GM18502 (cell line): Measurements from ENCODE around the gene ARHGEF1.

ENCODE experiments used
- ATAC-seq: cut with Tn5 transposase; IDR thresholded peaks from one replicate; pipeline ENCODE4 v1.9.1; 2021; ENCODE audit warnings: mild to moderate bottlenecking; ENCODE audit not compliant: unreplicated experiment, poor library complexity

Gene ARHGEF1

GRCh38 chr19:41882568-41883462 lies at the start of gene ARHGEF1:
Gene ARHGEF1 (plus strand): TSS chr19:41883184. CDS start chr19:41888083, 4,899 bp downstream.
- ATAC-seq, result no peak

DNA sequence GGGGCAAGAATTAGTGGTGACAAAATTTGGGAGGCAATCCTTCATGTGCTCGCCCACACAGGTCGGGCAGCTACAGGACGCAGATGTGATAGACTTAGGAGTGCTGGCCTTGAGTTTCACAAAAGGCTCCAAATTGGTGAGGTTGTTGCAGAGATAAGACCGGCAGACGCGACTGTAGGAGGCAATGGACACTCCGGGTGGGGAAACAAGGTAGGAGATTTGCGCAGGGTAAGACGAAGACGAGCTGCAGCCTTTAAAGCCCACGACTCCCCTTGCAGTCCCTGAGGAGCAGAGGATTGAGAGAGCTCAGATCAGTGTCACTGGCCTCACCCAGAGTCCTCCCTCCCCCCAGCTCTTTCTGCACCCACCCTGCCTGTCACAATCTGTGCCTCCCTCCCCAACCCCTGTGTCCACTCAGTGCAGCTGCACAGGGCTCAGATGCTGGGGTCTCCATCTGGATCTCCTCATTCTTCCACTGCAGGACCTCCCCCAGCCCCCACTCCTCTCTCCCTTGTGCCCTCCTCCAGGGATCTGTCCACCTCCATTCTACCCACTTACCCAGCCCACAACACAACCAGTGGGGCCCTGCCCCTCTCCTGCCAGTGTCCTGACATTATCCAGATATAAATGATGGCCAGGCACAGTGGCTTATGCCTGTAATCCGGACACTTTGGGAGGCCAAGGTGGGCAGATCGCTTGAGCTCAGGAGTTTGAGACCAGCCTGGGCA lies 44.8 kb upstream of the ARHGEF1 start:
- ATAC-seq, result no peak

GRCh38 chr19:41839211-41839610 lies 43.8 kb upstream of the ARHGEF1 start:
- no peak for ATAC-seq

- no peak for ATAC-seq
Measured at GRCh38 chr19:41843371-41843770, 39.6 kb upstream of the ARHGEF1 start.

DNA sequence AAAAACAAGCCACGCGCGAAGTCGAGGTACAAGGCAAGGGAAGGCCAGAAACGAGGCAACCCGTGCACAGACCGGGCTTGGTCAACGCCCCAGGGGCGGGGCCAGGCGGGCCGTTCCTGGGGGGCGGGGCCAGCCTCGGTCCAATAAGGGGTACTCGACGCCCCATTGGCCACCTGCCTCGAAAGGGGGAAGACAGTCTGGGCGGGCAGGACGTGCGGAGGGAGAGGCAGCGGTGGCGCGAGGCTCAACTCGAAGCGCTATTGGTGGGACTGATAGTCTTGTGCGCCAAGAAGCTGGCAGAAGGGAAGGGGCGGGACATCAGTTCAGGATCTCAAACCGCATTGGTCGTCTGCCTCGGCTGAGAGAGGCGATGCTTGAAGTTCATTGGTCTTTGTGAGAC lies 38.4 kb upstream of the ARHGEF1 start, which contains the start of gene LYPD4:
LYPD4 (minus strand) TSS at position 83 of the 400 bp plus-strand sequence. CDS start 5,398 bp downstream, outside the sequence.
- no peak for ATAC-seq

DNA sequence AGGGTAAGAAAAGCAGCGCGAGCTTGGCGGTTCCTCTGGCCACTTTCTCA lies 38.2 kb upstream of the ARHGEF1 start, which contains the start of gene DMRTC2:
DMRTC2 (plus strand) TSS at position 42 of the 50 bp plus-strand sequence. CDS start 2,387 bp downstream, outside the sequence.
- no peak for ATAC-seq

GRCh38 chr19:41845051-41845590 lies 37.9 kb upstream of the ARHGEF1 start:
- ATAC-seq, result no peak

- no peak for ATAC-seq
Measured at GRCh38 chr19:41847351-41848105, 35.5 kb upstream of the ARHGEF1 start.

- ATAC-seq, result no peak
Measured at GRCh38 chr19:41848666-41849065, 34.3 kb upstream of the ARHGEF1 start.

DNA sequence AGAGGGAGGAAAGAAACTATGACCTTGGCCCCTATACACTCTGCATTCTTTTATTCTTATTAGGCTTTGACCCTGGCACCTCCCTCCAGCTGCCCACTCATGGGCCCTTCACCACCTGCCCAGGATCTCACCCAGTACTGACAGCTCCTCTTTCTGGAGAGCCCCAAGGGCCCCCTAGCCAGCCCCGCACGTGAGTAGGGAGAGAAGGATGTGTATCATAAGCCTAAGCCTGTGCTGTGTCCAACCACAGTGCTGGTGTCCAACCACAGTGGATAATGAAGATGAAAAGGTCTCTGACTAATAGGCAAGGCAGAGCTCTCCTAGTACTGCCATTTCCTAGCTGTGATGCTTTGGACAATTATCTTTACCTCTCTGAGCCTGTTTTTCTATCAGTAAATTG lies 33.9 kb upstream of the ARHGEF1 start:
- ATAC-seq, result no peak

DNA sequence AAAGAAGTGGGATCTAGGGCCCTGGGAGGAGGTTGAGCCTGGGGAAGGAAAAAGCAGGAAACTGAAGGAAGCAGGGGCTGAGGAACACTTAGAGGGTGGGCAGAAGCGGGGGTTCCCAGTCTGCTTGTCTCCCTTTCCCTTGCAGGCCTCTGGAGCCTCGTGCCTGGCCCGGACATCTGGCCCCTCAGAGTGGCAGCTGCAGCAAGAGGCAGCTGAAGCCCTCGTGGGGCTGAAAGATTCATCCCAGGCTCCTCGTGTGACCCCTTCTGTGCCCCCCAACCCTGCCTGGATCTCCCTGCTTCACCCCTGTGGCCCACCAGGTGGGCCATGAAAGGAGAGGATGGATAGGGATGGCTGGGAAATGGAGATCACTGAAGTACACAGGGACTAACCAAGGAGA lies 32.6 kb upstream of the ARHGEF1 start:
- no peak for ATAC-seq

DNA sequence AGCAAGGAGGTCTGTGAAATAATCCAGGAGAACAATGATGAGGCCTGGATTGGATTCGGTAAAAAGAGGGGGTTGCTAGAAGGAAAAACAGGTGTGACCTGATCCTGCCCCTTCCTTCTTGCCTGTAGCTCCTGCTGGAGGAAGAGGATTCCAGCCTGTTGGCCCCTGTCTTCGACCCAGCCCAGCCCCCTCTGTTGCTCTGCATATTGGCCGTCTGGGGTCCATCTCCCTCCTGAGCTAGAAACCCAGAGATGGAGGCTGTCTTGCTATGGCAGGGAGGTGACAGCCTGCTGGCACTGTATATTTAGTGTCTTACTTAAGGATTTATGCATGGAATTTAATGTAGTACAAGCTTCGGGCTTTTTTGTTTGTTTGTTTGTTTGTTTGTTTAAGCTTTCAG lies 31.5 kb upstream of the ARHGEF1 start:
- ATAC-seq, result no peak

DNA sequence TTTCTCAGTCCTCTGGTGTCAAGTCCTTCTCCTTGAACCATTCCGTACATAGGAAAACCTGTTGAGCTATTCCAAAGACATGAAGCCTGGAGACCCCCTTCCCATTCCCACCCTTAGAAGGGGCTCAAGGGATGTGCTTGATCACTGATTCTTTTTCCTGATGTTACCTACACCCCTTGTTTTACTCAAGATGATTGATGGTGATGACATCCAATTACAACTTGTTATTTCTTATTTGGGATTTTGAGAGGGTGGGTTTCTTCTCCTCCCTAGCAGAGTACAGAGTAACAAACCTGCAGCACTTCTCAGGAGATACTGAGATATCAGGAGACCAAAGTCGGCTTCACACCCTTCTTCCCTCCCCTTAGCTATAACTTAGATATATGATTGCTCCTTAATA lies 29.6 kb upstream of the ARHGEF1 start:
- ATAC-seq, result no peak

GRCh38 chr19:41853768-41854167 lies 29.2 kb upstream of the ARHGEF1 start:
- ATAC-seq, result no peak

DNA sequence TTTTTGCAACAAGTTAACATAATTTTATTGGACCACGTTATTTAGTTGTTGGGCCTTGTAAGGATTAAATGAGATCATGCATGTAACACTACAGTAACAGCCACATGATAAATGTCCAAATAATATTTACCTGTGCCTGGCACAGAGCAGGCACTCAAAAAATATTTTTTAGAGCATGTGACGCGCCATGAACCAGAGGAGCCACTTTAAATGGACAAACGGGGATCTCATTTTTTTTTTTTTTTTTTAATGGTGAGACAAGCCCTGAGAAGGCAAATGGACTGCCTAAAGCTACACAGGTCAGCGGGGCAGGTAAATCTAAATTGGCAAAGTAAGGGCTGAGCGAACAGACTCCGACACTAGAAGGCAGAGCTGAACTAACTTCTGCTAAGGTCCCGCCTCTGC lies 23.8 kb upstream of the ARHGEF1 start:
- ATAC-seq, result no peak

DNA sequence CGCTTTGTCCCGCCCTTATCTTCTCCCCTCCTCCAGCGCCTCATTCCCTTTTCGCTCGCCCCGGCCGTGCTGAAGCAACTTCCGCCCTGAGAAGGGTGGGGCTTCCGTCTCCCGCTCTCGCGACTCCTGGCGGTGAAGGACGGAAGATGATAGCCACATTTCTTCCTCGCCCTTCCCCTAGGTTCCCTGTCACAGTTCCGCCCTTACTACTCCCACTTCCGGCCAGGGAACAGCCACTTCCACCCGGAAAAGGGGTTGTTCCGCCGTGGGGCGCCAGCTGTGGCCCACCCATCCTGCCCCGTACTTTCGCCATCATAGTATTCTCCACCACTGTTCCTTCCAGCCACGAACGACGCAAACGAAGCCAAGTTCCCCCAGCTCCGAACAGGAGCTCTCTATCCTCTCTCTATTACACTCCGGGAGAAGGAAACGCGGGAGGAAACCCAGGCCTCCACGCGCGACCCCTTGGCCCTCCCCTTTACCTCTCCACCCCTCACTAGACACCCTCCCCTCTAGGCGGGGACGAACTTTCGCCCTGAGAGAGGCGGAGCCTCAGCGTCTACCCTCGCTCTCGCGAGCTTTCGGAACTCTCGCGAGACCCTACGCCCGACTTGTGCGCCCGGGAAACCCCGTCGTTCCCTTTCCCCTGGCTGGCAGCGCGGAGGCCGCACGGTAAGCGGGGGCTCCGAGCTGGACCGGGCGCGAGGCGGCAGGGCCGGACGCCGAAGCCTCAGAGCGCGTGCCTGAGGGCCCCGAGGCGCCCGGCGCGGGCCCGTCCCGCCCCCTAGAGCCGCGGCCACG lies 23.2 kb upstream of the ARHGEF1 start, which contains the start of gene RPS19:
RPS19 (plus strand) TSS at position 638 of the 801 bp plus-strand sequence. CDS start 520 bp downstream, outside the sequence.
- ATAC-seq, result peak; percentile 77

DNA sequence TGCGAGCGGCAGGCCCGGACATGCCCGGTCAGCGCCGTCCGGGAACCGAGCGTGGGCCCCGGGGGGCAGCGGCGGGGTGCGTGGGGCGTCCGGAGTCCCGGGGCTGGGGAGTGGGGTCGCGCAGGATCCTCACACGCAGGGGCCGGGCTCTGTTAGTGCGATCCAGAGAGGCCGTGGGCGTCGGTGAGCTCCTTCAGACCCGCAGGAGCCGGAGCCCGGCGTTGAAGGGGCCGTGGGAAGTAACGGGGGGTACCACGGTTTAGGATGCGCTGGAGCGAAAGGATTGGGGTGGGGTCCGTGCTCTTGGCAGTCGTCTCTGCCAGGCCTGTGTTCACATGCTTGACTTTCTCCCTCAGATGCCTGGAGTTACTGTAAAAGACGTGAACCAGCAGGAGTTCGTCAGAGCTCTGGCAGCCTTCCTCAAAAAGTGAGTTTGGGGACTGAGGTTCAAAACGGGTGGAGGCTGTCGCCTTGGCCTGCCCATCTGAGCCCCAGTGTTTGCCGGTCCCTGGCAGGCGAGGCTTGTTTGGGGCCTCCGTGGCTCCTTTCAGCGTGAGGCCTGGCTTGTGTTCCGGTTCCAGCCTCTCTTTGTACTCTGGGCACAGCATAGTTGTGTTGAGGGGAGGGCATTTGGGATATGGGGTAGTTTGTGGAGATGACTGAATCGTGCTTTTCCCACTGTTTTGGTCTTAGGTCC lies 22.4 kb upstream of the ARHGEF1 start:
- no peak for ATAC-seq

DNA sequence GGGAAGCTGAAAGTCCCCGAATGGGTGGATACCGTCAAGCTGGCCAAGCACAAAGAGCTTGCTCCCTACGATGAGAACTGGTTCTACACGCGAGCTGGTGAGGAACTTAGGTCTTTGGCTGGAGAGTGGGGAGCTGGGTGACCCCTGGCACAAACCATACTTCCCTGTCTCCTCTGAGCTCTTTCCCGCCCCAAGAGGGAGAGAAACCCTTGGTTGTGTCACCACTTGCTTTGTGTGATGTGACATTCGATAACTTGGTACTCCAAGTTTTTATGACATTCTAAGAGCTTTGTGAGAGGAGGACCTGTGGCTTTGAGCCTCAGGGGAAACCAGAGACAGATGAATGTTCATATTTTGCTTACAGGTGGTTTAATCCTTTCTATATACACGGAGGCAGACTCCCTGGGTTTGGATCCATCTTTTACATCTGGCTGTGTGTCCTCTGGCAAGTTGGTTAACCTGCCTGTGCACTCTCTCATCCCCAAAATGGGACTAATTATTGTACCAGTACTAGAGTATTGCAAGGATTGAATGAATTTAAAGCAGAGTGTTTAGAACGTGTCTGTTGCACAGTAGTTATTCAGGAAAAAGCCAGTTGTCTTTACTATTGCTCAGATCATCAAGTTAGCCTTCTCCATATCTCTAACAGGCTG lies 21.7 kb upstream of the ARHGEF1 start:
- ATAC-seq, result no peak

- no peak for ATAC-seq
Measured at GRCh38 chr19:41861846-41862245, 21.1 kb upstream of the ARHGEF1 start.
